ENCODE measurements around the gene CDH23. TPM values are rescaled to one million over a fixed set of nuclear protein-coding genes. Genes with fewer than 3 reads are reported as not detected.

CDH23 gene
- total RNA-seq, 4 donors from 2014 or later = 7.1 to 56.2 (median 25.4) TPM

- no peaks in the 10 kb centered on the region for H3K27me3 ChIP-seq
- peaks cover 2 to 14% of the 10 kb centered on the region in 2 donors for H3K4me1 ChIP-seq
- intact Hi-C loops (cut with DNase I; ENCODE audit: low total_unique reads) = no loop called here
- peak overlapping the region in 1 of 2 donors; percentile 5 for H3K27ac ChIP-seq
- no peaks in the 10 kb centered on the region for H3K9me3 ChIP-seq
- no peak overlapping the region for H3K4me3 ChIP-seq
- no peak for DNase-seq
- no peaks in the 10 kb centered on the region for H3K36me3 ChIP-seq
- TF ChIP-seq CTCF (IDR thresholded peaks at IDR 0.05) (no peak), POLR2A (IDR thresholded peaks at IDR 0.05) (no peak)
Measured at GRCh38 chr10:71842856-71843686, 446.4 kb downstream of the CDH23 start.

DNA sequence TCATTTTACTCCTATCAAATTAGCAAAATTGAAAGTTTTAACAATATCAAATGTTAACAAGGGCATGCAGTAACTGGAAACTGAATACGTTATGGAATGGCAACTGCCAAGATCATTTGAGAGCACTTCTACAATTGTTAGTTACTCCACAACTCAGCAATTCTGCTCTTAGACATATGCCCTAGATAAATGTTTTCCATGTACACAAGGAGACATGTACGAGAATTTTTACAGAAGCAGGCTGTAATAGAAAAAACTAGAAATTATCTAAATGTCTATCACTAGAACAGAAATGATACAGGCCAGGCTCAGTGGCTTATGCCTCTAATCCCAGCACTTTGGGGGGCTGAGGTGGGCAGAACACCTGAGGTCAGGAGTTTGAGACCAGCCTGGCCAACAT, 447.4 kb downstream of the CDH23 start:
- intact Hi-C loops (cut with DNase I; ENCODE audit: low total_unique reads) = no loop called here
- Histone ChIP-seq H3K4me3 (no peak overlapping the region), H3K27me3 (no peaks in the 10 kb centered on the region), H3K4me1 (peaks cover 0 to 7% of the 10 kb centered on the region in 2 donors), H3K9me3 (no peaks in the 10 kb centered on the region), H3K27ac (no peak overlapping the region), H3K36me3 (no peaks in the 10 kb centered on the region)
- DNase-seq = no peak
- no peak for TF ChIP-seq CTCF (IDR thresholded peaks at IDR 0.05)
- TF ChIP-seq POLR2A (IDR thresholded peaks at IDR 0.05) = no peak

DNA sequence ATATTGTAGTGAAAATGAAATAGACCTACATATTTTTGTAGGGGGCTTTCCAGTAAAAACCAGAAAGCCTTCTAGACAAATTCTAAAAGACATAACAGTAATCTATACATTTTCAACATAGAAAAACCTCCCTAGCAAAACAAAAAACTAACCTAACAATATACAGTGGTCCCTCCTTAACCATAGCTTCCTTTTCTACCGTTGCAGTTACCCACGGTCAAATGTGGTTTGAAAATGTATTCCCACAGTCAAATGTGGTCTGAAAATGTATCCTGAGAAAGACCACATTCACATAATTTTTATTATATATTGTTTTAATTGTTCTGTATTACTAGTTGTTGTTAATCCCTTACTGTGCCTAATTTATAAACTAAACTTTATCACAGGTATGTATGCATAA, 448.0 kb downstream of the CDH23 start:
- no peaks in the 10 kb centered on the region for H3K9me3 ChIP-seq
- H3K27me3 ChIP-seq = no peaks in the 10 kb centered on the region
- no peak for TF ChIP-seq POLR2A (IDR thresholded peaks at IDR 0.05)
- intact Hi-C loops (cut with DNase I; ENCODE audit: low total_unique reads) = no loop called here
- H3K4me1 ChIP-seq = peaks cover 0 to 1% of the 10 kb centered on the region in 2 donors
- no peak overlapping the region for H3K4me3 ChIP-seq
- no peaks in the 10 kb centered on the region for H3K36me3 ChIP-seq
- no peak overlapping the region for H3K27ac ChIP-seq
- no peak for DNase-seq

DNA sequence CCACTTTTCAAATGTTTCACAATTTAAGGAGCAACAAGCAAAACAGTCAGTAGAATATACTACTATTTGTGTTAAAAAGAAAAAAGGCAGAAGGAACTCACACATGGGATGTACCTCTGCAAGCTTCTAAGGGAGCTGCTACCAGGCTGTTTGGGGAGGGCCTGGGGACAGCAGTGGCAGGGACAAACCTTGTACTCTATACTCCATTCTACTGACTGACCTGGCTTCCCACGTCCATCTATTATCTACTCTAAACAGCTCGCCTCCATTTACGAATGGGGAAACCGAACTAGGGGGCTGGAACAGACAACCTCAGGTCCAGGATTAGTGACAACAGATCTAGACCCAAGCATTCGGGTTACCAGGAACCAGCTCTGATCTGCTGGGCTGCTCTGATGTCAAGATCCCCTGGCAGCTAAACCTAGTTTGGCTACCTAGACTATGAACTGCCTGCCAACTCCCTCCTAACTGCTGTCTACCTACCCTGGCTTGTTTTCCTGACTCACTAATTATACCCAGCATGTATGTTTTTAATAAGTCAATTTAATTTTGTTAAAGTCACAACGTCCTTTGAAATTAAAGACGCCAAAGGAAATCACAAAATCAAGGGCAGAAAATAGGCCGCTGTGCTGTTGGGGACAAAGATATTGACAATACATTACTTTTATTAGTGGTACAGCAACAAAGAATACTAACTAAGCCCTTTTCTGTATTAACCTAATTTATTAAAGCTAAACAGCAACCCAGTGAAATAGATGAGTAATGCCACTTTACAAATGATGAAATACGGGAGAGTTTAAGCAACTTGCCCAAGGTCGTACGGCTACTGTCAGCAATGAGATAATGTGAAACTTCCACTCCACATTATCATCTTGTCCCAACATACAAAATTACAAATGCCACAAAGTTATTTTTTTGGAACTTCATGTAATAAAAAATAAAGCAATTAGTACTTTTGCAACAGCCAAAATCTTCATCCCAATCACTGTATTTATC, 449.0 kb downstream of the CDH23 start:
- Histone ChIP-seq H3K4me3 (no peak overlapping the region), H3K36me3 (no peaks in the 10 kb centered on the region), H3K4me1 (no peaks in the 10 kb centered on the region), H3K27ac (peak overlapping the region; percentile 13 to 38), H3K9me3 (no peaks in the 10 kb centered on the region), H3K27me3 (no peaks in the 10 kb centered on the region)
- intact Hi-C loops (cut with DNase I; ENCODE audit: low total_unique reads) = no loop called here
- DNase-seq = no peak
- TF ChIP-seq CTCF (IDR thresholded peaks at IDR 0.05) = no peak
- TF ChIP-seq POLR2A (IDR thresholded peaks at IDR 0.05) = no peak

DNA sequence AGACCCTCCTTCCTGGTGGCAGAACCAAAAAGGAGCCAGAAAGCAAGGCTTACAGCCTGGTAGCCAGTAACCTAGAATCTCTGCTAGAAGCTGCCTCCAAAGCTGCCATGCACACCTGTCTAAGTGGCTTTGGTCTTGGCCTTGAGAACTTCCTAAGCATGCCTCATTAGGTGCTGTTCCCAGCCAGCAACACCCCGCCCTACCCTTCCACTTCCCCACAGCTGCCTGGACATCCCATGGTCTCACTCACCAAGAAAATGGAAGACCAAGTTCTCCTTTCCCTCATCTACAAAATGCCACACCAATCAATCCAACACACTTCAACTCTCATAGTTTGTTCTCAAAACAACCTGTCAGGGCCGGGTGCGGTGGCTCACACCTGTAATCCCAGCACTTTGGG, 450.1 kb downstream of the CDH23 start:
- Histone ChIP-seq H3K27ac (no peak overlapping the region), H3K9me3 (no peaks in the 10 kb centered on the region), H3K4me3 (no peak overlapping the region), H3K27me3 (no peaks in the 10 kb centered on the region), H3K36me3 (no peaks in the 10 kb centered on the region), H3K4me1 (peaks cover 0 to 4% of the 10 kb centered on the region in 2 donors)
- no peak for TF ChIP-seq POLR2A (IDR thresholded peaks at IDR 0.05)
- no peak for TF ChIP-seq CTCF (IDR thresholded peaks at IDR 0.05)
- intact Hi-C loops (cut with DNase I; ENCODE audit: low total_unique reads) = no loop called here
- no peak for DNase-seq

Measured in uterus (tissue), 4 donors.